HUES48 (cell line): ENCODE data around the gene SUCLG2.

ENCODE experiments used
- H3K27ac ChIP-seq: one replicate; pipeline ENCODE4 v1.7.0; 2013; ENCODE audit warnings: low read depth, low read length, inconsistent platforms
- H3K27me3 ChIP-seq: 2 replicates; pipeline ENCODE4 v1.6.1; 2013; ENCODE audit warnings: mild to moderate bottlenecking, low read length; ENCODE audit not compliant: control insufficient read depth, insufficient read depth
- H3K36me3 ChIP-seq: 2 replicates; pipeline ENCODE4 v1.6.1; 2013; ENCODE audit warnings: low read length; ENCODE audit not compliant: control insufficient read depth, insufficient read depth
- H3K4me1 ChIP-seq: 2 replicates; pipeline ENCODE4 v1.6.1; 2013; ENCODE audit warnings: mild to moderate bottlenecking, low read length; ENCODE audit not compliant: control insufficient read depth, insufficient read depth
- H3K4me3 ChIP-seq: 2 replicates; pipeline ENCODE4 v1.5.1; 2013; ENCODE audit warnings: mild to moderate bottlenecking, low read depth, low read length
- H3K9ac ChIP-seq: 2 replicates; pipeline ENCODE4 v1.6.1; 2013; ENCODE audit warnings: mild to moderate bottlenecking, low read depth, low read length, moderate library complexity
- H3K9me3 ChIP-seq: 2 replicates; pipeline ENCODE4 v1.6.1; 2013; ENCODE audit warnings: low read length; ENCODE audit not compliant: control insufficient read depth, insufficient read depth

SUCLG2 gene

DNA sequence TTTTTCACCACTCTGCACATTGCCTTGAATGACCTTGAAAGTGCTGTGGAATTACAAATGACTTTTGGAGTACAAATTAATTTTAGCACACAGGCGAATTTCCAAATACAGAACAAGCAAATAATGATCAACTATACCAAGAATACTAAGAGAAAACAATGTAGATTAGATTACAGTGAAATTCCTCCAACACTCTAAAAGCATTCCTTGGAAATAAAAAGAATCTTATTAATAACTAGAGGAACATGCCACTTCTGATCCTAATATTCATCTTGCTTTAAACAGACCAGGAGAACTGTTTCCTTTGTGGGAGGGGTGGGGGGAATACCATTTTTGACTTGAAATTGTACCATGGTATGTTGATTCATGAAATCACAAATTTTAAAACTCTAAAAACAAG lies 167.5 kb downstream of the SUCLG2 start:
- no peaks in the 10 kb centered on the region for H3K4me1 ChIP-seq

DNA sequence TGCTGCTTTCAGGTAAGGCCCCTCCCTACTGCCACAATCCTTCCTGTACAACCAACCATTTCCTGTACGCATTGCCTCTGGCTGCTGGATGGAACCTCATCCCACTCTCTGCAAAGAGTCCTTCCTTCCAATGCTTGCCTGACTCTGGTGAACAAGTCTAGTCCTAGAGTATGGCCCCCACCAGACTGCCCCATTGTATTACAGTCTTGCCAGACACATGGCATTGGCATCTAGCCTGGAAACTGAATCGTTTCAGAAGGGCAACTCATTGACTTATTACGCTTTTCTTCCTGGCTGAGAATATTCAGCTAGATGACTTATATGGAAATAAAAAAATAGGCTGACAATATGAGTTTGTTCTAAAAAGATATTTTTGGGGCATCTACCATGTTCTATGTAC lies 170.3 kb downstream of the SUCLG2 start:
- H3K9ac ChIP-seq = no peak overlapping the region
- no peak overlapping the region for H3K4me3 ChIP-seq
- no peaks in the 10 kb centered on the region for H3K27me3 ChIP-seq
- H3K9me3 ChIP-seq = no peaks in the 10 kb centered on the region
- H3K36me3 ChIP-seq = no peaks in the 10 kb centered on the region
- H3K27ac ChIP-seq = no peak overlapping the region
- no peaks in the 10 kb centered on the region for H3K4me1 ChIP-seq

More for the DNA sequence above, 167.5 kb downstream of the SUCLG2 start:
- Histone ChIP-seq H3K4me3 (no peak overlapping the region), H3K9me3 (no peaks in the 10 kb centered on the region), H3K27me3 (no peaks in the 10 kb centered on the region), H3K27ac (no peak overlapping the region), H3K36me3 (no peaks in the 10 kb centered on the region), H3K9ac (no peak overlapping the region)

DNA sequence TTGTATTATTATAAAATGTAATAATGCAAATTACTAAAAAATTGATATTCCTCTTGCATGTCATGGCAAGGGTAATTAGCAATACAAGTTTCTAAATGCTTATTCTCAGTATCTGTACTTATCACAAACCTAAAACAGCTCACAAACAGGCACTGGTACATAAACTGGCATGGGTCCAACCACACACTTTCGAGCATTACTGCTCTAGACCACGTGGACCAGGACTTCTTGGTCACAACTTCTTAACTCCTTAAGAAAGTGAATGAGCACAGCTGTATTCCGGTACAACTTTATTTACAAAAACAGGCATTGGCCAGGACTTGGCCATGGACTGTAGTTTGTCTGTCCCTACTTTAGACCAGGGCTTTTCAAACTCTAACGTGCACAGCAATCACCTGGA lies 173.3 kb downstream of the SUCLG2 start:
- H3K4me1 ChIP-seq = no peaks in the 10 kb centered on the region
- no peaks in the 10 kb centered on the region for H3K9me3 ChIP-seq
- H3K27ac ChIP-seq = no peak overlapping the region
- H3K27me3 ChIP-seq = no peaks in the 10 kb centered on the region
- H3K36me3 ChIP-seq = no peaks in the 10 kb centered on the region
- H3K4me3 ChIP-seq = no peak overlapping the region
- no peak overlapping the region for H3K9ac ChIP-seq

DNA sequence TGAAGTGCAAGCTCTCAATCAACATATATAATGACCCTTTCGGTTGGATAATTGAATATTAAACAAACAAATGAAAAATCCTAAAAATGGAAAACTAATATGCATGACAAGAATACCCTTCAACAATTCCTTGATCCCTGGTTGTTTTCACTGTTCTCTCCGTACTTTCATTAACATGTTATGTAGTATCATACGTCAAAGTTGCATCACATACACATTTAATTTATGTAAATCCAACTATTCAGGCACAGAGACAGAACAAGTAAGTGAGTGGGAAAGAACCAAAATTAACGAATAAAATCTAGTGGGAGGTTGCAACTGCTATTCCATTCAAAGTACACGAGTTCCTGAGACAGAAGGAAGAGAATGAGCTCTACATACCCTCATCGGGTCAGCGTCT lies 176.0 kb downstream of the SUCLG2 start:
- H3K9ac ChIP-seq = no peak overlapping the region
- H3K9me3 ChIP-seq = no peaks in the 10 kb centered on the region
- no peak overlapping the region for H3K4me3 ChIP-seq
- no peaks in the 10 kb centered on the region for H3K27me3 ChIP-seq
- H3K36me3 ChIP-seq = no peaks in the 10 kb centered on the region
- H3K4me1 ChIP-seq = no peaks in the 10 kb centered on the region
- H3K27ac ChIP-seq = no peak overlapping the region

DNA sequence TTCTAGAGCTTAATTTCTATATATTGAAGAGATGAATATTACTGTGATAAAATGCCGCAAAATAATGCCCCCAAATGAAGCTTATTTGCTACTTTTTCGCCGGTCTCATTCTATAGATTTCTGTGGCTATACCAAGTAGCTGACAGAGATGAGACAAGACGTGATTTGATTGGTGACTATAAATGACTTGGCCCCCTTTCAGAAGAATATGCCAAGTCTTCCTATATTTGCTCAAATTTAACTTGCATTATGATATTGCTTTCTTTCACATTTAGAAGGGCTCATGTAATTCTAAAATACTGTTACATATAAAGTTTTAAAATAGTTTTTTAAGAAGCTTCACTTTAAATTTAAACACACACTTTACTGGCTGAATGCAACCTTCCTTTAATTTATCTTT lies 180.1 kb downstream of the SUCLG2 start:
- Histone ChIP-seq H3K27me3 (no peaks in the 10 kb centered on the region), H3K4me3 (no peak overlapping the region), H3K9me3 (no peaks in the 10 kb centered on the region), H3K9ac (no peak overlapping the region), H3K4me1 (no peaks in the 10 kb centered on the region), H3K36me3 (no peaks in the 10 kb centered on the region), H3K27ac (no peak overlapping the region)

DNA sequence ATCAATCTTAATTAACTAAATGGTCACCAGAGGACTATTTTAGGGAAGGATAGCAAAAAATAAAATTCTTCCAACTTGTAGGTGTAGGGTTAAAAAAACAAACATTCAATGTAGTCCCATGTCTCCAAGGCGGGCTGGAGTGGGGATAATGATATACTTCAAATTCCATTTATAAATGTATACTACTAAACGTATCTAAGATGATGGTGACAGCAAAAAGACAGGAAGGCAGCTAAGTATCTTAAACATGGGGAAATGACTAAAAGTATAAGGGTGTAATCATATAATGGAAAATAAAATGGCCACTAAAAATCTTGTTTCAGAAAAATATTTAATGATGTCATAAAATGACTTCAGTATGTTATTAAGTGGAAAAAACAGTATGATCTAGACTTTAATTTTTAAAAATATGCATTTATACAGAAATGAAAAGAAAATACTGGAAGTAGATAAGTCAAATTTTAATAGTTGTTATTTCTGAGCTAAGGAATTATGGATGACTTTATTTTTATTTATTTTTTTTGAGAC lies 181.7 kb downstream of the SUCLG2 start:
- H3K4me3 ChIP-seq = no peak overlapping the region
- H3K36me3 ChIP-seq = no peaks in the 10 kb centered on the region
- no peaks in the 10 kb centered on the region for H3K9me3 ChIP-seq
- H3K27me3 ChIP-seq = no peaks in the 10 kb centered on the region
- H3K27ac ChIP-seq = no peak overlapping the region
- no peaks in the 10 kb centered on the region for H3K4me1 ChIP-seq
- H3K9ac ChIP-seq = no peak overlapping the region

DNA sequence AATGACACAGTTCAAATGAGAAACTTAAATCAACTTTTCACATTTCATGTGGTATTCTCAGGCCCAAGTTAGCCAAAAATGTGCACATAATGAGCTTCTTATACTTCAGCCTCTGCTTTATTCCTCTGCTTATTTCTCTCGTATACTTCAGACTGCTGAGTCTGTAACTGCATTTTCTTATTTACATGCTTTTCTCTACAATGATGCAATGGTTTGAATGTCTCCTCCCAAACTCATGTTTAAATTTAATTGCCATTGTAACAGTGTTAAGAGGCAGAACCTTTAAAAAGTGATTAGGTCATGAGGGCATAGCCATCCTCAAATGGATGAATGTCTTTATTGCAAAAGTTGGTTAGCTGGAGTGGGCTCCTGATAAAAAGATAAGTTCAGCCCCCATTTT lies 184.2 kb downstream of the SUCLG2 start:
- no peaks in the 10 kb centered on the region for H3K36me3 ChIP-seq
- H3K9ac ChIP-seq = no peak overlapping the region
- no peak overlapping the region for H3K4me3 ChIP-seq
- no peaks in the 10 kb centered on the region for H3K4me1 ChIP-seq
- no peaks in the 10 kb centered on the region for H3K9me3 ChIP-seq
- H3K27me3 ChIP-seq = no peaks in the 10 kb centered on the region
- H3K27ac ChIP-seq = no peak overlapping the region

DNA sequence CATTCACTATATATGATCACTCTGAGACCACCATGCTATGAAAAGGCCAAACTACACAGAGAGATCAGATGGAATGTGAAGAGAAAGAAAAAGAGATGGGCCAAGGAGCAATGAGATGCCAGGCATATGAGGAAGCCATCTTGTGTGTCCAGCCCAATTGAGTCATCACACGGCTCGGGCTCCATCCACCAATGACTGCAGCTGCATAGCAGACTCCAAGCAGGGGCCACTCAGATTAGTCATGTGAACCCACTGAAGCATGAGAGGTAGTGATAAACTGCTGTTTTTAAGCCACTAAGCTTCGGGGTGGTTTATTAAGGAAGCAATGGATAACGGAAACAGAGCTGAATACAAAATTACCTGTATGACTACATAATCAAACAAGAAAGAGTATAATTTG lies 185.9 kb downstream of the SUCLG2 start:
- no peaks in the 10 kb centered on the region for H3K36me3 ChIP-seq
- no peaks in the 10 kb centered on the region for H3K9me3 ChIP-seq

DNA sequence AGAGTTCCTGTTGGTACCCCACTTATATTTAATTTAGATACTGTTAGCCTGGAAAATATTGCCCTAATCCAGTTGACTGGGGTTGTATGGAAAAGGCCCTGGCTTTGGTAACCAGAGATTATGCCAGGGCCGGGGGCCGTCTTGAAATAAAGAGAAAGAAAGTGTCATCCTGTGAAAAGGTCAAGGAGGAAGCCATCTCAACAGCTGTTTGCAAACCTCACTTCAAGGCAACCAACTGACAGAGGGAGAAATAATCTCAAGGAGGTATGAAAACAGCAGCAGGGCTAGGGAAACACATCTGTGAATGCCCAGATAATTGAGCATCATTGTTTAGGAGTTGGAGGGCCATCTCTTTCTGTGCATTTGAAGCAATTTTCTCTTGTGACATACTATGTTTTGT lies 190.8 kb downstream of the SUCLG2 start:
- Histone ChIP-seq H3K27me3 (no peaks in the 10 kb centered on the region), H3K9ac (no peak overlapping the region), H3K4me1 (no peaks in the 10 kb centered on the region), H3K4me3 (no peak overlapping the region), H3K9me3 (no peaks in the 10 kb centered on the region), H3K36me3 (no peaks in the 10 kb centered on the region), H3K27ac (no peak overlapping the region)

More for the DNA sequence above, 185.9 kb downstream of the SUCLG2 start:
- Histone ChIP-seq H3K4me1 (no peaks in the 10 kb centered on the region), H3K9ac (no peak overlapping the region), H3K27ac (no peak overlapping the region), H3K4me3 (no peak overlapping the region), H3K27me3 (no peaks in the 10 kb centered on the region)

DNA sequence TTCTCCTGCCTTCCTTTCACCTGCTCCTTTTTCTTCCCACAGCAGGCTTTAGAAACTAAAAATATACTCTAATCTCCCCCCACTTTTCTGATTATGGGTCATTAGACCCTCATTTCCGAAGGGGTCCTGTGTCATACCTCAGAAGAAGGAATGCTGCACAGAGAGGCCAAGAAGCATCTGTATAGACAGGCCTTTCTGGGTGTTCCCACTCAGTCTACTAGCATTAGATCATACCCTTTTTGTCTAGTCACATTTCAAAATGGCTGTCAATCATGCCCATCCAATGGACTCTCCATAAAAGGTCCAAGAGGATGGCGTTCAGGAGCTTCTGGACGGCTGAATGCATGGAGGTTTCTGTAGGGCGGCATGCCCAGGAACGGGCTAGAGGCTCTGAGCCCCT lies 192.2 kb downstream of the SUCLG2 start:
- H3K4me3 ChIP-seq = no peak overlapping the region
- no peaks in the 10 kb centered on the region for H3K9me3 ChIP-seq
- no peak overlapping the region for H3K9ac ChIP-seq
- H3K27me3 ChIP-seq = no peaks in the 10 kb centered on the region
- no peak overlapping the region for H3K27ac ChIP-seq
- no peaks in the 10 kb centered on the region for H3K4me1 ChIP-seq
- no peaks in the 10 kb centered on the region for H3K36me3 ChIP-seq

DNA sequence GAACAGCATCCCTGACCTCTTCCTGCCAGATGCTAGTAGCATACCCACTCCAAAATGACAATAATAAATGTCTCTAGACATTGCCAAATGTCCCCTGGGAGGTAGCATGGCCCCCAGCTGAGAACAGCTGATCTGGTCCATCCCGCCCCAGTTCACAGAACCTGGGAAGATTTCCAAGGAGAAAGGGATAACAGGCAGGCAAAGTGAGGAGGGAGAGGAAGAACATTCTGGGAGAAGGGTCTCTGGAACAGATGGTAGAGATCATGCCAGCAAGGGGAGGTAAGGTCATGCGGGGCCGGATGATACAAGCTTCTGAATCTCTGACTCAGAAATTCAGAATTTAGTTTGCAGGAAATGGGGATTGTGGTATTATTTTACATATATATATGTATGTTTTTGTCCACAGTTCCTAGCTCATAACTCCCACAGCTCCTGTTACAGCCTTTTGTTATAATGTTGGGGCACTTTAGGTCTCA lies 192.7 kb downstream of the SUCLG2 start:
- H3K9me3 ChIP-seq = no peaks in the 10 kb centered on the region
- H3K27ac ChIP-seq = no peak overlapping the region
- no peaks in the 10 kb centered on the region for H3K4me1 ChIP-seq
- no peaks in the 10 kb centered on the region for H3K36me3 ChIP-seq
- H3K9ac ChIP-seq = no peak overlapping the region
- no peak overlapping the region for H3K4me3 ChIP-seq
- H3K27me3 ChIP-seq = no peaks in the 10 kb centered on the region
